Esophagus muscularis mucosa (tissue), 4 donors: Measurements from ENCODE around the gene GRIK3. TPM values are rescaled to one million over a fixed set of nuclear protein-coding genes. Genes with fewer than 3 reads are reported as not detected.
A peak's percentile ranks its signal among the peaks of the same experiment; 100 is the strongest.

Source experiments
- DNase-seq: peaks from one replicate; pipeline ENCODE4 v3.0.0-alpha.2; 2017; ENCODE audit errors: extremely low spot score
- H3K27ac ChIP-seq, 4 donors: fragments of 200-600 bp; sonication (generic); replicated peaks in 1 of 4; 1 replicate in 3 of 4; 2 replicates in 1 of 4; pipeline ENCODE4 v1.5.1; 2016 to 2019; ENCODE audit warnings: mild to moderate bottlenecking in 1 of 4
- H3K27me3 ChIP-seq, 4 donors: fragments of 200-600 bp; sonication (generic); one replicate each; pipeline versions ENCODE4 v1.5.1 to v1.6.0; 2016 to 2019
- H3K36me3 ChIP-seq, 4 donors: fragments of 200-600 bp; sonication (generic); one replicate each; pipeline ENCODE4 v1.5.1; 2016 to 2019
- H3K4me1 ChIP-seq, 4 donors: fragments of 200-600 bp; sonication (generic); one replicate each; pipeline ENCODE4 v1.5.1; 2016 to 2019
- H3K4me3 ChIP-seq, 4 donors: fragments of 200-600 bp; sonication (generic); 1 replicate in 2 of 4; 2 replicates in 2 of 4; pipeline ENCODE4 v1.5.1; 2016 to 2019; ENCODE audit warnings: mild to moderate bottlenecking in 4 of 4, moderate library complexity in 1 of 4
- H3K9me3 ChIP-seq, 4 donors: fragments of 200-600 bp; sonication (generic); 1 replicate in 3 of 4; 2 replicates in 1 of 4; pipeline ENCODE4 v1.5.1; 2016 to 2019
- CTCF ChIP-seq, 3 experiments: fragments of 200-600 bp in 2 of 3; fragments of 450-650 bp in 1 of 3; sonication (generic) in 2 of 3; IDR thresholded peaks; one replicate each; pipeline ENCODE4 v1.5.1; 2017 to 2019; ENCODE audit warnings: antibody characterized with exemption in 3 of 3, mild to moderate bottlenecking in 2 of 3, moderate library complexity in 1 of 3
- EP300 ChIP-seq: sonication (generic); formaldehyde crosslinking; IDR thresholded peaks from one replicate; pipeline ENCODE4 v1.6.1; 2017; ENCODE audit warnings: antibody characterized with exemption
- POLR2A ChIP-seq: fragments of 450-650 bp; IDR thresholded peaks from one replicate; pipeline ENCODE4 v1.6.1; 2017; ENCODE audit warnings: antibody characterized with exemption, moderate library complexity, mild to moderate bottlenecking, low read depth
- POLR2AphosphoS5 ChIP-seq, 2 donors: sonication (generic); formaldehyde crosslinking; IDR thresholded peaks; one replicate each; pipeline ENCODE4 v1.6.1; 2017; ENCODE audit warnings: antibody characterized with exemption in 2 of 2
- WGBS: methylation state at CpG from one replicate; pipeline ENCODE4 v1.1.5; 2018; 5-methylcytosine and 5-hydroxymethylcytosine counted together
- intact Hi-C: fragments of 100-400 bp; cut with DNase I; formaldehyde crosslinking; loops from one replicate; pipeline ENCODE4 v1.15.1; 2023
- total RNA-seq, 4 donors: library from RNA; depleted of rRNA; stranded (reverse); fragments of >200 nt; gene quantifications; one replicate each; pipeline versions ENCODE4 v1.1.0 to v1.2.1, GENCODE V29; 2016

GRIK3 gene
- total RNA-seq, 4 donors from 2014 or later: 5.3 to 7.9 (median 6.6) TPM

GRCh38 chr1:36874271-36875060 is 159.8 kb downstream of the GRIK3 start:
- no peak for TF ChIP-seq CTCF (IDR thresholded peaks at IDR 0.05)
- no peak for TF ChIP-seq EP300
- TF ChIP-seq POLR2AphosphoS5 (IDR thresholded peaks at IDR 0.05): no peak
- no peak for TF ChIP-seq POLR2A
- DNase-seq: no peak

GRCh38 chr1:36872858-36873257 is 161.5 kb downstream of the GRIK3 start:
- no peaks in the 10 kb centered on the region for H3K36me3 ChIP-seq
- H3K4me3 ChIP-seq: no peak overlapping the region
- WGBS: 63% methylated on average over 3 of the region's 3 CpGs
- H3K27me3 ChIP-seq: peaks cover 0 to 35% (median 0%) of the 10 kb centered on the region in 4 donors
- no peaks in the 10 kb centered on the region for H3K9me3 ChIP-seq
- TF ChIP-seq EP300: no peak
- no peak for TF ChIP-seq POLR2AphosphoS5 (IDR thresholded peaks at IDR 0.05)
- no peak for TF ChIP-seq POLR2A
- no peak for TF ChIP-seq CTCF (IDR thresholded peaks at IDR 0.05)
- no peaks in the 10 kb centered on the region for H3K4me1 ChIP-seq
- intact Hi-C loops: no loop called here
- no peak overlapping the region for H3K27ac ChIP-seq
- DNase-seq: no peak

More at GRCh38 chr1:36874271-36875060, 159.8 kb downstream of the GRIK3 start:
- Histone ChIP-seq H3K4me3 (no peak overlapping the region), H3K9me3 (no peaks in the 10 kb centered on the region), H3K27me3 (peaks cover 0 to 27% (median 0%) of the 10 kb centered on the region in 4 donors), H3K27ac (no peak overlapping the region), H3K36me3 (peaks cover 0 to under 1% (median 0%) of the 10 kb centered on the region in 4 donors), H3K4me1 (no peaks in the 10 kb centered on the region)
- intact Hi-C loops: no loop called here
- WGBS: 74% methylated on average over 6 of the region's 6 CpGs

GRCh38 chr1:36872126-36872754 is 162.1 kb downstream of the GRIK3 start:
- DNase-seq: no peak

More at GRCh38 chr1:36872126-36872754, 162.1 kb downstream of the GRIK3 start:
- Histone ChIP-seq H3K4me3 (no peak overlapping the region), H3K9me3 (no peaks in the 10 kb centered on the region), H3K4me1 (no peaks in the 10 kb centered on the region), H3K36me3 (no peaks in the 10 kb centered on the region), H3K27ac (peak overlapping the region in 1 of 4 donors; percentile 17), H3K27me3 (peaks cover 0 to 37% (median 0%) of the 10 kb centered on the region in 4 donors)
- intact Hi-C loops: no loop called here
- TF ChIP-seq CTCF (IDR thresholded peaks at IDR 0.05): no peak
- TF ChIP-seq POLR2AphosphoS5 (IDR thresholded peaks at IDR 0.05): no peak
- no peak for TF ChIP-seq POLR2A
- TF ChIP-seq EP300: no peak
- WGBS: 86% methylated on average over 20 of the region's 22 CpGs
